K562 (cell line): ENCODE data around the gene GGTLC2. TPM values are rescaled to one million over a fixed set of nuclear protein-coding genes. Genes with fewer than 3 reads are reported as not detected.
"Not testable (repeated sequence)": the region's sequence is repeated elsewhere in the genome, so short reads cannot be mapped to it uniquely, and the experiment has no call there.

ENCODE experiments used
- ATAC-seq: fragments of 200-7000 bp; cut with Tn5 transposase; 3 replicates; pipeline ENCODE4 v1.9.1; 2020; ENCODE audit warnings: moderate library complexity
- BruUV-seq: library from RNA; stranded (reverse); fragments of 400-500 nt; replicated peaks from 2 replicates; lab custom pipeline; 2021; lab: Mats Ljungman, UMichigan
- CTCF ChIA-PET: fragments of 300-600 bp; formaldehyde crosslinking; extraction: SDS; loops from one replicate; lab custom pipeline; 2021; ENCODE audit warnings: low intra/inter-chr PET ratio; lab: Yijun Ruan, JAX
- POLR2A ChIA-PET: fragments of 300-600, 350-650 bp; sonication (Branson Sonifier 250); formaldehyde crosslinking; extraction: SDS; loops from one replicate; lab custom pipeline; 2021; ENCODE audit warnings: antibody characterized with exemption, inconsistent platforms; lab: Yijun Ruan, JAX
- DNase-seq, 4 experiments: peaks; one replicate each; pipeline versions ENCODE4 v3.0.0 to v3.0.0-alpha.2; 2011 to 2018; ENCODE audit warnings: low spot score in 3 of 4, mixed read lengths in 3 of 4; ENCODE audit errors: extremely low read depth in 1 of 4
- FAIRE-seq: peaks from 2 replicates; lab custom pipeline; 2011; peaks lifted over from hg19 to GRCh38; lab: Jason Lieb, UNC
- H2AFZ ChIP-seq: 2 replicates; pipeline ENCODE4 v1.6.0; 2011; ENCODE audit warnings: low read depth, low read length, control low read depth, inconsistent platforms
- H3K27ac ChIP-seq: fragments of 200-600 bp; 3 replicates; pipeline ENCODE4 v1.8.0; 2011; ENCODE audit warnings: low read depth, mild to moderate bottlenecking, control low read depth, inconsistent platforms, low read length, moderate library complexity, mixed read lengths; ENCODE audit errors: extremely low read depth
- H3K27me3 ChIP-seq, 2 experiments: fragments of 300-600 bp in 1 of 2; 2 replicates in 1 of 2; 3 replicates in 1 of 2; pipeline versions ENCODE4 v1.6.0 to v1.8.0; 2011; ENCODE audit warnings: inconsistent platforms in 2 of 2, low read length in 2 of 2, mild to moderate bottlenecking in 1 of 2, mixed read lengths in 1 of 2, moderate library complexity in 1 of 2; ENCODE audit not compliant: control insufficient read depth in 2 of 2, insufficient read depth in 2 of 2
- H3K36me3 ChIP-seq: fragments of 300-600 bp; 3 replicates; pipeline ENCODE4 v1.8.0; 2011; ENCODE audit warnings: mild to moderate bottlenecking, low read length, inconsistent platforms; ENCODE audit not compliant: control insufficient read depth, insufficient read depth
- H3K4me1 ChIP-seq, 2 experiments: fragments of 200-600 bp in 1 of 2; replicated peaks in 1 of 2; 2 replicates in 1 of 2; 3 replicates in 1 of 2; pipeline versions ENCODE4 v1.5.1 to v1.8.0; 2011; ENCODE audit warnings: inconsistent platforms in 2 of 2, low read length in 2 of 2, mild to moderate bottlenecking in 1 of 2, mixed read lengths in 1 of 2, moderate library complexity in 1 of 2; ENCODE audit not compliant: control insufficient read depth in 2 of 2, insufficient read depth in 2 of 2
- H3K4me2 ChIP-seq: 2 replicates; pipeline ENCODE4 v1.6.1; 2011; ENCODE audit warnings: low read length, control low read depth, inconsistent platforms, mixed read lengths; ENCODE audit not compliant: insufficient read depth
- H3K4me3 ChIP-seq: fragments of 200-600 bp; sonication (generic), shearing (Covaris generic); 2 replicates; pipeline ENCODE4 v1.5.1; 2016; ENCODE audit warnings: control low read depth, inconsistent platforms
- H3K79me2 ChIP-seq: fragments of 200-600 bp; 3 replicates; pipeline ENCODE4 v1.8.0; 2011; ENCODE audit warnings: low read length, inconsistent platforms; ENCODE audit not compliant: control insufficient read depth, insufficient read depth
- H3K9ac ChIP-seq, 2 experiments: 2 replicates each; pipeline versions ENCODE4 v1.6.0 to v1.6.1; 2011; ENCODE audit warnings: low read depth in 2 of 2, low read length in 2 of 2, control low read depth in 1 of 2, inconsistent platforms in 1 of 2, mild to moderate bottlenecking in 1 of 2, mixed read lengths in 1 of 2; ENCODE audit not compliant: insufficient read depth in 1 of 2
- H3K9me1 ChIP-seq: one replicate; pipeline ENCODE4 v1.6.0; 2011; ENCODE audit warnings: inconsistent platforms, mild to moderate bottlenecking, low read length, moderate library complexity; ENCODE audit not compliant: control insufficient read depth, insufficient read depth
- H3K9me3 ChIP-seq: replicated peaks from 2 replicates; pipeline ENCODE4 v1.5.1; 2011; ENCODE audit warnings: low read depth, low read length, inconsistent platforms; ENCODE audit not compliant: control insufficient read depth, insufficient read depth
- H4K20me1 ChIP-seq: replicated peaks from 2 replicates; pipeline ENCODE4 v1.6.1; 2011; ENCODE audit warnings: low read length, inconsistent platforms, mixed read lengths; ENCODE audit not compliant: control insufficient read depth, insufficient read depth
- ATF1 ChIP-seq, 2 experiments: fragments of 450-650 bp in 1 of 2; IDR thresholded peaks; 2 replicates each; pipeline ENCODE4 v1.6.1; 2016; ENCODE audit warnings: missing compliant biosample characterization in 1 of 2, missing genetic modification characterization in 1 of 2
- CBFA2T3 ChIP-seq: fragments of 450-650 bp; IDR thresholded peaks from 2 replicates; pipeline ENCODE4 v1.6.1; 2017
- CTBP1 ChIP-seq: fragments of 450-650 bp; IDR thresholded peaks from 2 replicates; pipeline ENCODE4 v1.6.1; 2016; ENCODE audit warnings: borderline replicate concordance
- ERF ChIP-seq: fragments of 450-650 bp; formaldehyde crosslinking; IDR thresholded peaks from 2 replicates; pipeline ENCODE4 v1.4.0; 2020; ENCODE audit warnings: mild to moderate bottlenecking, mixed read lengths
- MEIS2 ChIP-seq: fragments of 450-650 bp; IDR thresholded peaks from 2 replicates; pipeline ENCODE4 v1.6.1; 2014; ENCODE audit warnings: mild to moderate bottlenecking; ENCODE audit not compliant: partially characterized antibody
- NR4A1 ChIP-seq, 2 experiments: fragments of 250-450 bp in 1 of 2; fragments of 450-650 bp in 1 of 2; sonication (Bioruptor Pico) in 1 of 2; IDR thresholded peaks; 2 replicates each; pipeline versions ENCODE4 v1.4.0 to v1.6.1; 2016 to 2020; ENCODE audit warnings: mild to moderate bottlenecking in 2 of 2, missing compliant biosample characterization in 1 of 2, missing genetic modification characterization in 1 of 2, moderate library complexity in 1 of 2
- TCFL5 ChIP-seq: fragments of 250-450 bp; sonication (Bioruptor Pico); conservative IDR thresholded peaks from 2 replicates; pipeline ENCODE4 v1.6.1; 2021; ENCODE audit warnings: mild to moderate bottlenecking, moderate library complexity, matching md5 sums
- TEAD1 ChIP-seq, 2 experiments: fragments of 450-650 bp in 1 of 2; sonication (generic) in 1 of 2; formaldehyde crosslinking; IDR thresholded peaks; 2 replicates each; pipeline versions ENCODE4 v1.4.0 to v1.8.0; 2020 to 2022; ENCODE audit warnings: mild to moderate bottlenecking in 2 of 2, missing genetic modification reagents in 1 of 2
- ZNF165 ChIP-seq: fragments of 250-450 bp; sonication (Bioruptor Pico); IDR thresholded peaks from 2 replicates; pipeline ENCODE4 v1.4.0; 2020; ENCODE audit warnings: borderline replicate concordance
- ZNF23 ChIP-seq: fragments of 250-450 bp; sonication (Bioruptor Pico); IDR thresholded peaks from 2 replicates; pipeline ENCODE4 v1.4.0; 2020; ENCODE audit warnings: mild to moderate bottlenecking
- ZNF444 ChIP-seq: fragments of 250-450 bp; sonication (Bioruptor Pico); IDR thresholded peaks from 2 replicates; pipeline ENCODE4 v1.4.0; 2020; ENCODE audit warnings: mild to moderate bottlenecking, moderate library complexity
- ZNF695 ChIP-seq: fragments of 450-650 bp; formaldehyde crosslinking; IDR thresholded peaks from 2 replicates; pipeline ENCODE4 v1.4.0; 2020; ENCODE audit warnings: mild to moderate bottlenecking, moderate library complexity
- ZNF699 ChIP-seq: fragments of 250-450 bp; sonication (Bioruptor Pico); IDR thresholded peaks from 2 replicates; pipeline ENCODE4 v1.8.0; 2021; ENCODE audit warnings: mild to moderate bottlenecking, moderate library complexity; ENCODE audit not compliant: insufficient replicate concordance
- ZNF764 ChIP-seq: fragments of 250-450 bp; sonication (Bioruptor Pico); IDR thresholded peaks from 2 replicates; pipeline ENCODE4 v1.4.0; 2020; ENCODE audit warnings: low read depth, mild to moderate bottlenecking, moderate library complexity
- WGBS: fragments of 100-300 bp; shearing (Covaris generic); methylation state at CpG from one replicate; pipeline ENCODE4 v1.1.6; 2016; ENCODE audit warnings: low coverage, mixed read lengths; ENCODE audit not compliant: insufficient coverage; ENCODE audit errors: missing lambda C conversion rate; 5-methylcytosine and 5-hydroxymethylcytosine counted together
- in situ Hi-C: fragments of 300-500 bp; cut with MboI; formaldehyde crosslinking; loops from 4 replicates; pipeline ENCODE4 v1.15.0; 2018; ENCODE audit warnings: inconsistent platforms, mixed read lengths
- intact Hi-C: fragments of 100-400 bp; cut with micrococcal nuclease; formaldehyde crosslinking; loops from 2 replicates; pipeline ENCODE4 v1.14.2; 2022
- polyA plus RNA-seq, 8 experiments: library from polyadenylated mRNA; depleted of rRNA in 4 of 8; stranded (reverse) in 5 of 8; unstranded in 3 of 8; fragments of >200 nt; fragmentation: Nextera tagmentation in 2 of 8; fragmentation: Illumina TruSeq in 1 of 8; extraction: Ambion mirVana in 2 of 8; extraction: Trizol in 1 of 8; gene quantifications; 2 replicates each; pipeline versions ENCODE4 v1.2.1 to v1.2.3, GENCODE V29; 2011 to 2014; ENCODE audit warnings: inconsistent platforms in 1 of 8, missing spikeins in 1 of 8
- total RNA-seq, 7 experiments: library from RNA; depleted of rRNA in 6 of 7; stranded (reverse); fragments of >200 nt in 6 of 7; fragmentation: Illumina TruSeq in 2 of 7; extraction: Trizol in 2 of 7; gene quantifications; 2 replicates each; pipeline versions ENCODE4 v1.2.1 to v1.2.3, GENCODE V29; 2011 to 2021; ENCODE audit warnings: low replicate concordance in 1 of 7
- TF ChIP-seq, protein P1 (sequence below): fragments of 250-450 bp; sonication (Bioruptor Pico); IDR thresholded peaks from 2 replicates; pipeline ENCODE4 v1.4.0; 2020; ENCODE audit warnings: mild to moderate bottlenecking, moderate library complexity, borderline replicate concordance
- TF ChIP-seq, protein P2 (sequence below): fragments of 250-450 bp; sonication (Bioruptor Pico); IDR thresholded peaks from 2 replicates; pipeline ENCODE4 v1.5.0; 2020; ENCODE audit warnings: mild to moderate bottlenecking
- TF ChIP-seq, protein P3 (sequence below): fragments of 450-650 bp; formaldehyde crosslinking; conservative IDR thresholded peaks from 2 replicates; pipeline ENCODE4 v1.4.0; 2022; ENCODE audit warnings: mild to moderate bottlenecking, missing genetic modification characterization

Gene GGTLC2
- total and polyA plus RNA-seq, 9 of the 15 experiments (the other 6 are each of a cell fraction or from before 2014, with no cell fraction given) = not detected

DNA sequence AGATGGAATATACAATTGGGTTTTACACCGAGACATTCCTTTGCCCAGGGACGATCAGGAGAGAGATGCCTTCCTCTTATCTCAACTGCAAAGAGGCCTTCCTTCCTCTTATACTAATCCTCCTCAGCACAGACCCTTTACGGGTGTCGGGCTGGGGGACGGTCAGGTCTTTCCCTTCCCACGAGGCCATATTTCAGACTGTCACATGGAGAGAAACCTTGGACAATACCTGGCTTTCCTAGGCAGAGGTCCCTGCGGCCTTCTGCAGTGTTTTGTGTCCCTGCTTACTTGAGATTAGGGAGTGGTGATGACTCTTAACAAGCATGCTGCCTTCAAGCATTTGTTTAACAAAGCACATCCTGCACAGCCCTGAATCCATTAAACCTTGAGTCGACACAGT lies 5.3 kb downstream of the GGTLC2 start:
- H2AFZ ChIP-seq; CTCF ChIA-PET; H3K4me2 ChIP-seq; H3K9me1 ChIP-seq; BruUV-seq; H3K36me3 ChIP-seq; H3K9me3 ChIP-seq; H3K9ac ChIP-seq; H4K20me1 ChIP-seq; H3K4me3 ChIP-seq; H3K27ac ChIP-seq; ATAC-seq; POLR2A ChIA-PET; H3K79me2 ChIP-seq; FAIRE-seq; DNase-seq; TF ChIP-seq NR4A1 (tag; IDR thresholded peaks at IDR 0.05); ATF1 (CRISPR knock-in tag; IDR thresholded peaks at IDR 0.05): not testable (repeated sequence)
- in situ Hi-C loops (loop anchor here (5.0 kb wide), 2 partner anchors 1333 to 1442 kb away; partner anchors contain the start of gene GSTT2), intact Hi-C loops (loop anchor here (5.0 kb wide), 2 partner anchors 43 to 73 kb away; no protein-coding TSS in a partner anchor)
- 5% methylated on average over 7 of the region's 8 CpGs for WGBS
- H3K27me3 ChIP-seq = peaks cover 7 to 34% of the 10 kb centered on the region in 2 experiments; a peak in 4 of 5 replicates
- peaks cover 0 to 32% of the 10 kb centered on the region in 2 experiments; a peak in 3 of 5 replicates for H3K4me1 ChIP-seq
- 0 out of 2 replicates have a peak, but pooled peaks have one; percentile 37 for TF ChIP-seq ZNF444 (CRISPR knock-in tag)
- peak; percentile 71 for TF ChIP-seq TCFL5
- TF ChIP-seq ZNF23 (CRISPR knock-in tag) = 0 out of 2 replicates have a peak, but pooled peaks have one; percentile 22
- TF ChIP-seq NR4A1 (CRISPR knock-in tag; IDR thresholded peaks at IDR 0.05) = peak; percentile 91; the same call in 1 of the 2 replicates
- TF ChIP-seq ERF = peak; percentile 88; the same call in 1 of the 2 replicates
- TF ChIP-seq, protein P1, sequence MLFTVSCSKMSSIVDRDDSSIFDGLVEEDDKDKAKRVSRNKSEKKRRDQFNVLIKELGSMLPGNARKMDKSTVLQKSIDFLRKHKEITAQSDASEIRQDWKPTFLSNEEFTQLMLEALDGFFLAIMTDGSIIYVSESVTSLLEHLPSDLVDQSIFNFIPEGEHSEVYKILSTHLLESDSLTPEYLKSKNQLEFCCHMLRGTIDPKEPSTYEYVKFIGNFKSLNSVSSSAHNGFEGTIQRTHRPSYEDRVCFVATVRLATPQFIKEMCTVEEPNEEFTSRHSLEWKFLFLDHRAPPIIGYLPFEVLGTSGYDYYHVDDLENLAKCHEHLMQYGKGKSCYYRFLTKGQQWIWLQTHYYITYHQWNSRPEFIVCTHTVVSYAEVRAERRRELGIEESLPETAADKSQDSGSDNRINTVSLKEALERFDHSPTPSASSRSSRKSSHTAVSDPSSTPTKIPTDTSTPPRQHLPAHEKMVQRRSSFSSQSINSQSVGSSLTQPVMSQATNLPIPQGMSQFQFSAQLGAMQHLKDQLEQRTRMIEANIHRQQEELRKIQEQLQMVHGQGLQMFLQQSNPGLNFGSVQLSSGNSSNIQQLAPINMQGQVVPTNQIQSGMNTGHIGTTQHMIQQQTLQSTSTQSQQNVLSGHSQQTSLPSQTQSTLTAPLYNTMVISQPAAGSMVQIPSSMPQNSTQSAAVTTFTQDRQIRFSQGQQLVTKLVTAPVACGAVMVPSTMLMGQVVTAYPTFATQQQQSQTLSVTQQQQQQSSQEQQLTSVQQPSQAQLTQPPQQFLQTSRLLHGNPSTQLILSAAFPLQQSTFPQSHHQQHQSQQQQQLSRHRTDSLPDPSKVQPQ (CRISPR knock-in tag) = peak; percentile 74; the same call in 1 of the 2 replicates
- TF ChIP-seq ZNF165 (CRISPR knock-in tag) = peak; percentile 85; the same call in 1 of the 2 replicates
- TF ChIP-seq ZNF695 (CRISPR knock-in tag) = peak; percentile 88; the same call in 1 of the 2 replicates
- peak; percentile 47 for TF ChIP-seq MEIS2
- TF ChIP-seq, protein P2, sequence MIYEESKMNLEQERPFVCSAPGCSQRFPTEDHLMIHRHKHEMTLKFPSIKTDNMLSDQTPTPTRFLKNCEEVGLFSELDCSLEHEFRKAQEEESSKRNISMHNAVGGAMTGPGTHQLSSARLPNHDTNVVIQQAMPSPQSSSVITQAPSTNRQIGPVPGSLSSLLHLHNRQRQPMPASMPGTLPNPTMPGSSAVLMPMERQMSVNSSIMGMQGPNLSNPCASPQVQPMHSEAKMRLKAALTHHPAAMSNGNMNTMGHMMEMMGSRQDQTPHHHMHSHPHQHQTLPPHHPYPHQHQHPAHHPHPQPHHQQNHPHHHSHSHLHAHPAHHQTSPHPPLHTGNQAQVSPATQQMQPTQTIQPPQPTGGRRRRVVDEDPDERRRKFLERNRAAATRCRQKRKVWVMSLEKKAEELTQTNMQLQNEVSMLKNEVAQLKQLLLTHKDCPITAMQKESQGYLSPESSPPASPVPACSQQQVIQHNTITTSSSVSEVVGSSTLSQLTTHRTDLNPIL (CRISPR knock-in tag) = peak; percentile 34; the same call in 1 of the 2 replicates
- peak; percentile 38 for TF ChIP-seq CBFA2T3
- peak; percentile 74 for TF ChIP-seq ZNF764 (CRISPR knock-in tag)
- TF ChIP-seq CTBP1 = peak; percentile 93
- peak in 1 of 2 experiments; percentile 63; a peak in 1 of 4 replicates for TF ChIP-seq TEAD1 (CRISPR knock-in tag; IDR thresholded peaks at IDR 0.05)
- TF ChIP-seq, protein P3, sequence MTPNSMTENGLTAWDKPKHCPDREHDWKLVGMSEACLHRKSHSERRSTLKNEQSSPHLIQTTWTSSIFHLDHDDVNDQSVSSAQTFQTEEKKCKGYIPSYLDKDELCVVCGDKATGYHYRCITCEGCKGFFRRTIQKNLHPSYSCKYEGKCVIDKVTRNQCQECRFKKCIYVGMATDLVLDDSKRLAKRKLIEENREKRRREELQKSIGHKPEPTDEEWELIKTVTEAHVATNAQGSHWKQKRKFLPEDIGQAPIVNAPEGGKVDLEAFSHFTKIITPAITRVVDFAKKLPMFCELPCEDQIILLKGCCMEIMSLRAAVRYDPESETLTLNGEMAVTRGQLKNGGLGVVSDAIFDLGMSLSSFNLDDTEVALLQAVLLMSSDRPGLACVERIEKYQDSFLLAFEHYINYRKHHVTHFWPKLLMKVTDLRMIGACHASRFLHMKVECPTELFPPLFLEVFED (CRISPR knock-in tag) = peak; percentile 44; the same call in 1 of the 2 replicates
- TF ChIP-seq ZNF699 (CRISPR knock-in tag) = peak; percentile 39
- TF ChIP-seq ATF1 (tag; IDR thresholded peaks at IDR 0.05) = peak; percentile 42; the same call in 1 of the 2 replicates
